Stimulated activated CD4-positive, alpha-beta T cell treated with anti-CD3 and anti-CD28 coated beads, Interleukin-4, amount 100 ng/mL, for 48 hours (primary cell): Measurements from ENCODE around the gene KRT36.

Experiments
- DNase-seq, 2 donors: peaks; one replicate each; pipeline ENCODE4 v3.0.0-alpha.2; 2020; ENCODE audit warnings: low read depth in 2 of 2

KRT36 gene

DNA sequence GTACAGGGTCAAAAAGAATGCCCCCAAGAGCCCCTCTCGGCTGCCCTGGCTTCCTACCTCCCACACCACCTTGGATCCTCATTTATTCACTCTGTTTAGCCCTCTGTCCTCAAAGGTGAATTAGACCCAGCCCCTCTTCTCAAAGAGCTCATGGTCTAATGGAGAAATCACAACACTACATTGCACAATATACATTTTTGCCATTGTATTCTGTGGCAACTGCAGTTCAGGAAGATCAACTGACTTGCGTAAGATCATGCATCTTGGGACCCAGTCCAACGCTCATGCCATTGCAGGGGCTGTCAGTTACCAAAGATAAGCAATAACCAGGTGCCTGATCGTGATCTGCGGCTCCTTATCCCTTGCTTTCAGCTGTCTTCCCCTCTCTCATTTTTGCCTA is 50.3 kb downstream of the KRT36 start:
- DNase-seq = no peak

DNA sequence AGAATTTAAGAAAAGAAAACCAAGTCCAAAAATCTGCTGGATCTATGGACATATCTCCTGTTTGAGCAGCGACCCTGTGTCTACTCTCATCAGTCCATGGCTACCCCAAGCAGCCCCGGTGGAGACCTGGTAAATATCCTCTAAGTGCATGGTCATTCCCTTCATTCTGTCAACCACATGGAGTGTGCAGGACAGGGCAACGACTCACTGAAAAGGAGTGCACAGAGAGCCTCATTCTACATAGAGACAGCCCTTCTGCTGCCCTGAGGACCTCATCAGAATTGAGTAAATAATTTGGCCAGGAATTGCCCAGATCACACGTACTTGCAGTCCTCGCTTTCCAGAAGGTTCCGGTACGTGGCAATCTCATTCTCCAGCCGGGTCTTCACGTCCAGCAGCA is 51.9 kb downstream of the KRT36 start:
- no peak for DNase-seq

DNA sequence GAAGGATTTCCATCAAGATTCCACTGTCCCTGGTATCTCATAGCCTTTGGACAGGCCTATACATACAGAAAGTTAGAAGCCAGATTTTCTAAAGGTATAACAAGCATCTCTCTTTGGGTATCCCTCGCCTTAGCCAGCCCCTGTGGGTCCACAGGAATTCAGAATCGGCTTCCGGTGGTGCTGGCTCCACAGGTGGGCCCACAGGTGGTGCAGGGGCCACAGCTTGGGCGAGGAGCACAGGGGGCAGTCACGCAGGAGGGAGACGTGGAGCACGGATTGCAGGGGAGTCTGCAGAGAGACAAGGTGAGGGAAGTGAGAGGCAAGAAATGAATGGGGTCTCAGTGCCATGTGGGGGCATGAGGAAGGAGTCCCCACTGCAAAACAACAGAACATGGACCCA is 52.5 kb downstream of the KRT36 start:
- no peak for DNase-seq
